WERI-Rb-1 (cell line): ENCODE data around the gene POLG2.

Source experiments
- DNase-seq: peaks from one replicate; pipeline ENCODE4 v3.0.0-alpha.2; 2020
- H3K27ac ChIP-seq: fragments of 250-450 bp; sonication (Bioruptor Pico); 2 replicates; pipeline ENCODE4 v1.5.1; 2020; ENCODE audit warnings: mild to moderate bottlenecking, moderate library complexity
- H3K27me3 ChIP-seq: fragments of 250-450 bp; sonication (Bioruptor Pico); 2 replicates; pipeline ENCODE4 v1.5.1; 2021; ENCODE audit warnings: mild to moderate bottlenecking, low read depth, moderate library complexity; ENCODE audit not compliant: insufficient read depth, severe bottlenecking
- H3K36me3 ChIP-seq: fragments of 250-450 bp; sonication (Bioruptor Pico); 2 replicates; pipeline ENCODE4 v1.5.1; 2020; ENCODE audit warnings: mild to moderate bottlenecking, moderate library complexity
- H3K4me3 ChIP-seq: 2 replicates; pipeline ENCODE4 v1.5.1; 2011; ENCODE audit warnings: low read depth, mild to moderate bottlenecking, control low read depth, low read length
- H3K9me3 ChIP-seq: fragments of 250-450 bp; sonication (Bioruptor Pico); 2 replicates; pipeline ENCODE4 v1.5.1; 2021; ENCODE audit warnings: mild to moderate bottlenecking, moderate library complexity; ENCODE audit not compliant: severe bottlenecking
- CTCF ChIP-seq: IDR thresholded peaks from 2 replicates; pipeline ENCODE4 v1.5.1; 2011; ENCODE audit warnings: low read depth, mild to moderate bottlenecking, control low read depth, inconsistent platforms, low read length

POLG2 gene

GRCh38 chr17:64536913-64537312 is 40.1 kb upstream of the POLG2 start:
- peaks cover 87% of the 10 kb centered on the region for H3K36me3 ChIP-seq
- H3K27me3 ChIP-seq, result no peaks in the 10 kb centered on the region
- no peak for DNase-seq
- no peaks in the 10 kb centered on the region for H3K9me3 ChIP-seq
- TF ChIP-seq CTCF, result no peak
- H3K4me3 ChIP-seq, result no peak overlapping the region
- H3K27ac ChIP-seq, result no peak overlapping the region

GRCh38 chr17:64535357-64535756 is 38.5 kb upstream of the POLG2 start:
- Histone ChIP-seq H3K36me3 (peaks cover 96% of the 10 kb centered on the region), H3K9me3 (no peaks in the 10 kb centered on the region), H3K27me3 (no peaks in the 10 kb centered on the region), H3K27ac (no peak overlapping the region), H3K4me3 (no peak overlapping the region)
- no peak for TF ChIP-seq CTCF
- DNase-seq, result no peak

- Histone ChIP-seq H3K9me3 (no peaks in the 10 kb centered on the region), H3K27me3 (no peaks in the 10 kb centered on the region), H3K27ac (no peak overlapping the region), H3K4me3 (no peak overlapping the region), H3K36me3 (peaks cover 100% of the 10 kb centered on the region)
- peak; percentile 51 for TF ChIP-seq CTCF
- peak; percentile 23 for DNase-seq
Observed at GRCh38 chr17:64534187-64534586, 37.3 kb upstream of the POLG2 start.

- Histone ChIP-seq H3K27ac (no peak overlapping the region), H3K4me3 (no peak overlapping the region), H3K36me3 (peaks cover 100% of the 10 kb centered on the region), H3K27me3 (no peaks in the 10 kb centered on the region), H3K9me3 (no peaks in the 10 kb centered on the region)
- no peak for DNase-seq
- no peak for TF ChIP-seq CTCF
Observed at GRCh38 chr17:64533784-64534183, 36.9 kb upstream of the POLG2 start.

- Histone ChIP-seq H3K9me3 (no peaks in the 10 kb centered on the region), H3K36me3 (peaks cover 97% of the 10 kb centered on the region), H3K27ac (no peak overlapping the region), H3K4me3 (no peak overlapping the region), H3K27me3 (no peaks in the 10 kb centered on the region)
- DNase-seq, result no peak
- TF ChIP-seq CTCF, result no peak
Observed at GRCh38 chr17:64532409-64532808, 35.6 kb upstream of the POLG2 start.

GRCh38 chr17:64531955-64532371 is 35.1 kb upstream of the POLG2 start:
- Histone ChIP-seq H3K9me3 (no peaks in the 10 kb centered on the region), H3K36me3 (peaks cover 97% of the 10 kb centered on the region), H3K27ac (no peak overlapping the region), H3K27me3 (no peaks in the 10 kb centered on the region), H3K4me3 (no peak overlapping the region)
- no peak for DNase-seq
- TF ChIP-seq CTCF, result no peak
